ENCODE data around the gene MAPK1.
"Not testable (repeated sequence)": the region's sequence is repeated elsewhere in the genome, so short reads cannot be mapped to it uniquely, and the experiment has no call there.

Gene MAPK1

DNA sequence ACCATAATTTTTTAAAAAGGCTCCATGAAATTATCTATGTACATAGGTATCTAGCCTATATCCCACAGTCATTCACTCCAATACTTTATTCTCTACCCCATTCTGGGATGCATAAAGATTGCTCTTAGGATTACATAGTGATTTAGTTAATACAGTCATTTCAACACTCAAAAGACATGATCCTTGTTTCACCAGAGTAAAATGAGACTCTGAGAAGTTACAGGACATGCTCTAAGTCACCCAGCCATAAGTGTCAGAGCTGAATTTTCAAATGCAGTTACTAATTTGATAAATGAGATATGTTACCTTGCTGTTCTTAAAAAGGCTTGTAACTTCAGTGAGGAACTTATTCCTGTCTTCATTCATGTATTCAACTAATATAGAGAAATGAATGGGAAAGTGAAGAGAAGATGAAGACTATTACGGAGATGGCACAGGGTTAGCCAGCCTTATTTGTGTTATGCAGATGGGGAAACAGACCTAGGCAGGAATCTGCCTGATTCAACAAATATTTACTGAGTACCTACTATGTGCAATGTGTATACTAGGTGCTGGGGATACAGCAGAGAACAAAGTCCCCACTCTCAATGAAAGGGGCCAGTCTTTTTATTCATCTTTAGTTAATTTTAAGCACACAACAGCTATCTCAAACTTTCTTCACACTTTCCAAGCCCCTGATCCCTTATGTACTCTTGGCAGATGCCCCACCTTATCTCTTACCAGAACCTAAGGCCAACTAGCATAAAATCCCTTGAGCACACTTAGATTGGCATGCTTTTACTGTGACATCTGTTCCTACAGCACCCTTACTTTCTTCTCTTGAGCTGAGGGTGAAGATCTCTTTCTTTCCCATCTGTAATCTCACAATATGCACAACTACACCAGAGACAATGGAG is 21.6 kb downstream of the MAPK1 start:
- no peak for DNase-seq

DNA sequence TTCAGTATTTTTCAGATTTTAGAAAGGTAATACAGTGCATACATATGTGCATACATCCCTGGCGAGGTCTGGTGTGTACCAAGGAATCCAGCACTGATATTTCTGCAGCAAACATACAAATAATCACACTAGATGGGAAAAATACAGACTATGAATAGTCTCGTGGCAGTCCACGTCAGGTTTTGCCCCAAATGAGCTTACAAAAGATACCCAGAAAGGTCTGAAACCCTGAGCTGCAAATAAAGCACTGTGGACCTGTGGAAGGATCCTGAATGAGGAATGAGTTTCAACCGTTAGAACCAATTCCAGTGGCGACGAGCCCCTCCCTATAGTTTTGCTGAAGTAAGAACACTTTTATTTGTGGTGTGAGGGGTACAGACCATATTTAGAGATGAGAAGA is 24.5 kb downstream of the MAPK1 start:
- DNase-seq = no peak

DNA sequence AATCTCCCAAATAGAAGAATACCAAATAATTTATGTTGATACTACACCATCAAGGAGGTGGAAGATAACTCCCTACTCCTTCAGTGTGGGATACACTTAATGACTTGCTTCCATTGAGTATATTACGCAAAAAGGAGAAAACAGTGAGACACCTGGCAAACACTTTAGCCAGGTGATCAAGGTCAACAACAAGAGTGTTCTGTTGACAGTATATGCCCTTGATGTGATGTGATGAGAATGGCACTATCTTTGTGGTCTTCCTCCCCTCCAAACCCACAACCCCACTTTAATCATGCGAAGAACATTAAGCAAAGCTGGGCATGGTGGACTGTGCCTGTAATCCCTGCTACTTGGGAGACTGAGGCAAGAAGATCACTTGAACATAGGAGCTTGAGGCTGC is 26.0 kb downstream of the MAPK1 start:
- DNase-seq = no peak

- DNase-seq = no peak
Measured at GRCh38 chr22:21840236-21840823, 27.1 kb downstream of the MAPK1 start.

GRCh38 chr22:21839765-21840140 is 27.7 kb downstream of the MAPK1 start:
- DNase-seq = no peak

GRCh38 chr22:21839104-21839764 is 28.2 kb downstream of the MAPK1 start:
- not testable (repeated sequence) for DNase-seq

- no peak for DNase-seq
Measured at GRCh38 chr22:21837248-21837979, 30.0 kb downstream of the MAPK1 start.

DNA sequence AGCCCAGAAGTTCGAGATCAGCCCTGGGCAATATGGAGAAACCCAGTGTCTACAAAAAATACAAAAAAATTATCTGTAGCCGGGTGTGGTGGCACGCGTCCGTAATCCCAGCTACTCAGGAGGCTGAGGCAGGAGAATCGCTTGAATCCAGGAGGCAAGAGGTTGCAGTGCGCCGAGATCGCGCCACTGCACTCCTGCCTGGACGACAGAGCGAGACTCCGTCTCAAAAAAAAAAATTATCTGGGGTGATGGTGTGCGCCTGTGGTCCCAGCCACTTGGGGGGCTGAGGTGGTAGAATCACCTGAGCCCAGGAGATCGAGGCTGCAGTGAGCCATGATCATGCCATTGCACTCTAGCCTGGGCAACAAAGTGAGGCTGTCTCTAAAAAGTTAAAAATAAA is 31.0 kb downstream of the MAPK1 start:
- DNase-seq = not testable (repeated sequence)

DNA sequence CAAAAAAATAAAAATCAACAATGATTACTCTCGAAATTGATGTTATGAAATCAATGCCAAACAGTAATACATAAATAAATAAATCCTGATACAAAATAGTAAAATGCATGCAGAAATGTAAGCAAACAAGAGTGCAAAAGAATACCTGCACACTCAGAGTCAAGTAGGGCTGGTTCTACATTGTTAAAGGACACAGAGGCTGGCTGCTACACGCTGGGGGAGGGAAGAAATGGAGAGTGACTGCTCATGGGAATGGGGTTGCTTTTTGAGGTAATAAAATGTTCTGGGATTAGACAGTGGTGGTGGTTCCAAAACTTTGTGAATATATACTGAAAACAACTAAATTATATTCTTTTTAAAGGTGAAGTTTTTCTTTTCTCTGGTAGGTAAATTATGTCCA is 32.1 kb downstream of the MAPK1 start:
- DNase-seq = no peak

DNA sequence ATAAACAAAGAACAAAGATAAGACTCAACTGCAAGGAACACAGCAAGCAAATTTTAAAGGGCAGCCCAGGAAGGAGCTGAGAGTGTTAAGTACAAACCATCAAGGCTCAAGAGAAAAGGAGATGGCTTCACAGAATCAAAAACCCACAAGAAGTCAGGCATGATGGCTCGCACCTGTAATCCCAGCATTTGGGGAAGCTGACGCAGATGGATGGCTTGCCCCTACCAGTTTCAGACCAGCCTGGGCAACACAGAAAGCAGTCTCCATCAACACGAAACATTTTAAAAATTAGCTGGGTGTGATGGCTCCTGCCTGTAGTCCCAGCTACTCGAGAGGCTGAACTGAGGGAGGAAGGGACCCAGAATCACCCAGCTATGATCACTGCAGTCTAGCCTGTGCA is 32.6 kb downstream of the MAPK1 start:
- no peak for DNase-seq

DNA sequence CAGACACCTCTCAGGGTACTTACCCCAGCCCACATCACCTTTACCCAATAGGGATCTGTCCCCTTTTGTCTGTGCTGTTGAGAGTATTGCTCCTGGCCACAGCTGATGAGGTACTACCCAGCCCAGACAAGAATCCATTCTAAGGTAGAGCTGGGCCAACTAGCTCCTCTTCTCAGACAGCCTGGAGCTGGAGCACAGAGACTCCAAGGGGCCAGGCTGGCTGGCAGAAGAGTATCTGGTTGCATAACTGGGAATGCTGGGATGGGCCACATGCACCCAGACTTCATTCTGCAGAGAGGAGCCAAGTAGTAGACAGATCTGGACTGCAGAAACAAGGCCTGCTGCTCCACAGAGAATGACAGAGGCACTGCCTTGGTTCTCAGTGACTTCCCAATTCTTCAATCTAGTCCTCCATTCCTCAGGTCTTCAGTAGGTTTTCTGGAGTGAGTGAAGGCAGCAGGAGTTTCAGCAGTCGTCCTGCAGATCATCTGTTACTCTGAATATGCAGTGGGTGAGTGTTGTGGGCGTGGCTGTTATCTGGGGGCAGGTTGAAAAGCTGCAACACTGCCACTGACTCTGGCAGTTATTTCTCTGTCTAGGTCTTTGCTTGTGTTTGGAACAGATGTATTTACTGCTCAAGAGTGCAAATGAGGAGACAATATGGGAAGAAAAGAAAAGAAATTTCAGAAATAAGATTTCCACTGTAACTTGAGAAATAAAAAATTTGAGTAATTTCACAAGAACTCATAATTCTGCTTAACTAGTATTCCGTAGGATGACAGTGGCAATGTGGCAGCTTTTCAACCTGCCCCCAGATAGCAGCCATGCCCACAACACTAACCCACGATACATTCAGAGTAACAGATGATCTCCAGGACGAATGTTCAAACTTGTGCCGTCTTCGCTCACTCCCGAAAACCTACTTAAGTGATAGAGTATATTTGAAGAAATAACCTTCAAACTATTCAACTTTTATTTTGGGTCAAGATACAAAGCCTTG is 34.9 kb downstream of the MAPK1 start:
- no peak for DNase-seq

GRCh38 chr22:21829523-21829922 is 37.9 kb downstream of the MAPK1 start:
- no peak for DNase-seq

DNA sequence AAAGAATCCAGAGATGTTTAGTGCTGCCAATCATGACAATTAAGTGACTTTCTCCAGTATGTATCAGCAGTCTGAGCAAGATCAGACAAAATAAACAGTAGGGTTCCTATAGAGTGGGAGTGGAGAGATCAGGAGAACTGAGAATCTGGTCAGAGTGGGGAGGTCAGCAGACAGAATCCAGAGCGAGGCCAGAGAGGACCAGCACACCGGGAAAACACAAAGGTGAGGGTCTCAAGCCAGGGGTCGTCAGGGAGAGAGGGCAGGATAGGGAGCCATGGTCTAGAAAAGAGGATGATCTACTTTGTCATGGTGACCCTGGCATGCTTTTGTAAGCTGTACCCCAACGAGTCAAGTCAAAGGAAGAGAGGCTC is 39.2 kb downstream of the MAPK1 start:
- DNase-seq = no peak

DNA sequence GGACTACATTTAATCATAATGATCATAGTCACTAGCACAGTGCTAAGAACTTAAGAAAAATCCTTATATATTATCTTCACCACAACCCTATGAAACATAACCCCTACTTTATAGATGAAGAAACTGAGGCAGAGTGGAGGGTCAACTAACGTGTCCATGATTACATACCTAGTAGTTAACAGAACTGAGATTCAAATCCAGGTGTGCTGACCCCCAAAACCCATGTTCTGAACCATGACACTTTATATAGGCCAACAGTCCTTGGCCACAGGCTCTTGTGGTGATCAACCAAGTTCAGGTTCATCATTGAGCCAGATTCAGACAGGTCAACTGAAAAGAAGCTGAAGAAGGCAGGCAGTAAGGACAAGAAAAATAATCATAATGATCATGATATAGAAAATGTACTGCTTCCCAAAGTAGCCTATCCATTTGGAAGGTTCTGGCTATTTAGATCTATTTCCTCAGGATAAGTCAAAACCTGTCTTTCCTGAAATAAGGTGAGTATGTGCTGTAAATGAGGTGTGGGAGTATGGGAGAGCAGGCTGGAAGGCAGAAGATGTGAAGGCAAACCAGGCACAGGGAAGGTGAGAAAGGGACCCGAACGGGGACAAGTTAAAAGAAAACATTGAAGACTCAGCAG is 39.7 kb downstream of the MAPK1 start:
- DNase-seq = no peak

- DNase-seq = no peak
Measured at GRCh38 chr22:21826204-21826603, 41.2 kb downstream of the MAPK1 start.

DNA sequence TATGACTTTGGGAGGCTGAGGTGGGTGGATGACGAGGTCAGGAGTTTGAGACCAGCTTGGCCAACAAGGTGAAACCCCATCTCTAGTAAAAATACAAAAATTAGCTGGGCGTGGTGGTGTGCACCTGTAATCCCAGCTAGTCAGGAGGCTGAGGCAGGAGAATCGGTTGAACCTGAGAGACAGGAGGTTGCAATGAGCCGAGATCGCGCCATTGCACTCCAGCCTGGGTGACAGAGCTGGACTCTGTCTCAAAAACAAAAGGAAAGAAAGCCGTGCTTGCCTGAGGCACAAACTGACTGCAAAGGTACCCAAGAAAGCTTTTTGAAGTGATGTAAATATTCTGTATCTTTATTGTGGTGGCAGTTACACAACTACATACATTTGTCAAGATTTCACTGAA is 42.5 kb downstream of the MAPK1 start:
- not testable (repeated sequence) for DNase-seq

DNA sequence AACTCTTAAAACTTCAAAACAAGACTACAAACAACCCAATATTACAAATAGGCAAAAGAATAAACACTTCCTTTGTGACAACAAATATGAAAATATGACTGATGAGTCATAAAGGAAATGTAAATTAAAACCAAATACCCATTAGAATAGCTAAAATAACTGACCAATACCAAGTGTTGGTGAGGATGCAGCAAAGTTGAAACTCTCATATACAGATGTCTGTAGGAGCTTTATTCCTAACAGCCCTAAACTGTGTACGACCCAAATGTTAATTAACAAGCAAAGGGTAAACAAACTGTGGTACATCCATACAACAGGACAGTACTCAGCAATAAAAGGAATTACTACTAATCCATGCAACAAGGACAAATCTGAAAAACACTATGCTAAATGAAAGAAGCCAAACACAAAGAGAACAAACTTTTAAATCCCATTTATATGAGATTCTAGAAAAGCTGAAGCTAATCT is 43.0 kb downstream of the MAPK1 start:
- no peak for DNase-seq

- DNase-seq = no peak
Measured at GRCh38 chr22:21823740-21824444, 43.6 kb downstream of the MAPK1 start.

DNA sequence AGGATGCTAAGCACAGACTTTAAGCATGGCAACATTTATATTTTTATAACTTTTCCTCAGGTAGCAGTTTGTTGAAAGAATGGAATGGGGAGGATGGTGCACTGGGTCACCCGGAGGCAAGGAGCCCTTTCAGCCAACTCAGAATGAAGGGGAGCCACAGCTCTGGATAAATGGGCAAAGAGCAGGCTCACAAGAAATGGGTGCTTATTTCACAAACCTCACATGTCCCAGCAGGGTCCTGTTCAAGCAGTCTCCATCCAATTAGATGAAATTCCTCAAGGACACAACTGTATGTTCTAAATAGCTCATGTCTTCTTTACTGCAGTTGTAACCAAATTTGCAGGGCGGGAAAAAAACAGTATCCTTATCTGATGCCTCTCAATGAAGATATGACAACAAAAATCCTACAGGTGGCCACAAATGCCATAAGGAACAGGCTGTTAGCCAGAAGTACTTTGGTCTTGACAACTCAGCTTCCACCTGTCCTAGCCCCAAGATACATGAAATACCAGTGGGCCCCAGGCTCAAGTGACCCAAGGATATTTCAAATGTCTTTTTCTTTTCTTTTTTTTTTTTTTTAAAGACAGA is 48.2 kb downstream of the MAPK1 start:
- no peak for DNase-seq

DNA sequence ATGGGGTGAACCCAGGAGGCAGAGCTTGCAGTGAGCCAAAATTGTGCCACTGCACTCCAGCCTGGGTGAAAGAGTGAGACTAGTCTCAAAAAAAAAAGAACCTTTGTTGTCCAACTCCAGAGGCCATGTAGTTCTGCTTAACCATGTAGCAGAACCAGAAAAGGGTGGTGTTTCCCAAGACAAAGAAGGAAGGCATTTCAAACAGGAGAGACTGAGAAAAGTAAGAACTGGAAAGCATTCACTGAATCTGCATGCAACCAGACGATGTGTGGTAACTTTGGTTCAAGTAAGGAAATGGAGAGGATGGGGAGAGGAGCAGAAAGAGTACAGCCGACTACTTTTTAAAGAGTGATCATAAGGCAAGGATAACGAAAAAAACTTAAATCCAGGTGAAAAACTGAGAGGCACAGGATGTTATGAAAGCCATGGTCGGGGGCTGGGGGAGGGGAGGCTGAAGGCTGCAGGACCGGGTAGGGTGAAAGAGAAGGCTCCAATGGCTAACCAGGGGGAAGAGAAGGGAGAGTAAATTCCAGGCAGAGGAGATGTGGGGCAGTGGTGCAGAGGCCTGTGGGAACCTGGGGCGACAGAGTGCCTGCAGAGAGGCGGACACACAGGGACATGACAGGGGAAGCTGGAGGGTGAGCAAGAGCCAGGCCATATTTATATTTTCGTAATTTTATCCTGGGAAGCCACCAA is 48.8 kb downstream of the MAPK1 start:
- no peak for DNase-seq

Measured in activated T-cell treated with anti-CD3 and anti-CD28 coated beads, Interleukin-2, amount 50 U/mL, for 48 hours (primary cell).